GM18505 (cell line): ENCODE data around the gene SATB1.
"Not testable (repeated sequence)": the region's sequence is repeated elsewhere in the genome, so short reads cannot be mapped to it uniquely, and the experiment has no call there.

Experiments used
- ATAC-seq: cut with Tn5 transposase; IDR thresholded peaks from one replicate; pipeline ENCODE4 v1.9.1; 2021; ENCODE audit not compliant: unreplicated experiment
- POLR2A ChIP-seq: IDR thresholded peaks from 4 replicates; pipeline ENCODE4 v1.6.1; 2011; ENCODE audit warnings: borderline replicate concordance; ENCODE audit not compliant: insufficient read depth, insufficient read length; ENCODE audit errors: extremely low read depth

Gene SATB1

DNA sequence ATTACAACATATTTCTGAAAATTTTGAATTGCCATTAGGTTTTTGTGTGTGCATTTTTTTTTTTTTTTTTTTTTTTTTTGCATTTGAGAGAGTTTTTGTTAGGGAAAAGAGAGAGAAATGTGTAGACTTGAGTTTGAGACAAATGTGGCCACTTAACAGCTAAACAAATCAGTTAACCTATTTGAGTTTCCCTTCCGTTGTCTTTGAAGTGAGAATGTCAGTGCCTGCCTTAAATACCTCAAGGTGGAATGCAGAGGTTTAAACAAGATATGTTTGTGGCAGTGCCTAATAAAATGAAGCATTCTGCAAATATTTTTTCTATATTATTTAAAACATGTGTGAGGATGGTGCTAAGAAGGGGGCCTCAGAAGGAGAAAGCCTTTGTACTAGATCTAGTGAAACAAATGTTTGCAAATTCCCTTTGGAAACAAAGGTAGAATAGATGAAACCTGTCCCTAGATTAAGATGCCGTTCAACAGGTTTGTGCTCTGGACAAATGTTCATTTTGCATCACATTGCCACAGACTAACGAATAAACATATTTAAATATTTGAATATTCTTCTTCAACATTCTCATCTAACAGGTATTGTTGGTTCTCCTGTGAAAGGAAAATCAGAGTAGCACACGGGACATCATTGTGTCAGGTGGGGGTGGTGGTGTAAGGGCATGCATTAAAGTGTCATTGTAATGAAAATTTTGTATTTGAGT, 80.7 kb downstream of the SATB1 start:
- TF ChIP-seq POLR2A, result no peak
- no peak for ATAC-seq

DNA sequence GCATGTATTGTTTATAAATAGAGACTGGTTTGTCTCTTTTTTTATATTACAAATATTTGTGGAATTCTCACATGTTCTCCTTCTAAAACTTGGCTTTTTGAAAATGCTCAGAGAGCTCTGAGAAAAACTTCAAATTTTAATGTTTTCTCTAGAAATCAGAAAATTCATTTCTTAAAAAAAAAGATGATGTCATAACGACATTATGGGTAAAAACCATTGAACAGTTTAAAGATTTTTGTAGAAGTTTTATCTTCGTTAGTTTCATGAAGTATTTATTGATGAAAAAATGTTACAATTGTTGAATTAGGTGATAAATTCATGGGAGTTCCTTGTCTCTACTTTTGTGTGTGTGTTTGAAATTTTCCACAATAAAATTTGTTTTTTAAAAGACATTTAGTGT, 81.3 kb downstream of the SATB1 start:
- no peak for TF ChIP-seq POLR2A

DNA sequence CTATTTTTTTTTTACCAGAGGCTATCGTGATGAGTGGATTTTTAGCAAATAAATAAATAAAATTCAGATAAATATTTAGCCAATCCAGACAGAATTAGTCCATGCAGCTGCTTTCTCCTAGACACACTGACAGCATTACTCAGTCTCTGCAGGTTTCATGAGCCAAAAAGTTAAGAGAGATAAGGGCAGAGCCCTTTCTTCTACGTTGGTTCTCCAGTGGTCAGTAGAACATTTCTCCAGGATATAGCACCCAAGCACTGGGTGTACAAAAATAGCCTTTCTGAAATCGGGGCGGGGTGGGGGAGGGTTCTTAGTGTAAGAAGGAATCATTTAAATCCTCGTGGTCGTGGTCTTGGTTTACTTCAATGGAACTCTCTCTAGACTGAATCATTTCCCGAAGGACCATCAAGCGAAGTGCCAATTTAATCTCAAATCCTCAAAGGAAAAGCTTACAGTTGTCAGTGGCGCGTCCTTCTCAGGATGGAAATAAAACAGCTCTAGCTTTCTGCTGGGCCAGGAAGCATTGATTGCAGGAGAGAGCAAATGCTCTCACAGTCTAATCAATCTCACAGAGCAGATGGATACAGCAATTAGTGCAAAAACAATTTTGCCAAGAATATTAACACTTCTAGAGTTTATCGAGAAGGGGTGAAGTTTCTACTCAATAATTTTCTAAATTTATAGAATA, 86.2 kb downstream of the SATB1 start:
- TF ChIP-seq POLR2A, result no peak
- no peak for ATAC-seq

More for the DNA sequence above, 81.3 kb downstream of the SATB1 start:
- no peak for ATAC-seq

DNA sequence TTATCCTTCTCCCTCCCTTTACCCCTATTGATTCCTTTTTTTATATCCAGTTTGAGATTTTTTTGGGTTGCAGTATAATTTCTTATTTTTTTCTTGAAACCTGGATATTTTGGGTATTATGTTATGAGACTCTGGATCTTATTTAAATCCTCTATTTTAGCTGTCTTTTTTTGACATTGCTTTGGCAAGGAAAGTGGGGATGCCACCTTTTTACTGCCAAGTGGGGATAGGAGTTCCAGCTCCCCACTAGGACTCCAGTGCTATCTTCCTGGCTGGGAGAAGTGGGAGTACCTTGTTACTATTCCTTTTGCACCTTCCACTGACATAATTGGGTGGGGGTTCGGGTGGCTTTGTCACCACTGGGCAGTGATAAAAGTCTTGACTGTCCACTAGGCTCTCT, 87.9 kb downstream of the SATB1 start:
- no peak for ATAC-seq

DNA sequence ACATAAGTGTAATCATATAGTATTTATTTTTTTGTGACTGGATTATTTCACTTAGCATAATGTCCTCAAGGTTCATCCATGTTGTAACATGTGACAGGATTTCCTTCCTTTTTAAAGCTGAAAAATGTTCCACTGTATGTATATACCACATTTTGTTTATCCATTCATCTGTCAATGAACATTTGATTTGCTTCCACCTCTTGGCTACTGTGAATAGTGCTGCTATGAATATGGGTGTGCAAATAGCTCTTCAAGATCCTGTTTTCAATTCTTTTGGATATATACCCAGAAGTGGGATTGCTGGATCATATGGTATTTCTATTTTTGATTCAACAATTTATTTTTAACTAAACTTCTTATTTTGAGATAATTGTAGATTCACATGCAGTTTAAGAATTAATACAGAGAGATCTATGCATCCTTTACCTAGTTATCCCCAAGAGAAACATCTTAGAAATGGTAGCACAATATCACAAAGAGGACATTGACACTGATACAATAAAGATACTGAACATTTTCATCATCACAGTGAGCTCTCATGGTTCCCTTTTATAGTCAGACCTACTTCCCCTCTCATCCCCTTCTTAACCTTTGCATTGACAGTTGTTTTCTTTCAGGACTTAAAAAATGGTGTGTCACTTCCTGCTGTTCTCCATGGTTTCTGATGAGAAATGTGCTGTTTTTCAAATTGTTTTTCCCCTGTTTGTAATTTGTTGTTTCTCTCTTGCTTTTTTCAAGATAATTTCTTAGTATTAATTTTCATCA, 90.1 kb downstream of the SATB1 start:
- no peak for ATAC-seq
- no peak for TF ChIP-seq POLR2A

More for the DNA sequence above, 87.9 kb downstream of the SATB1 start:
- TF ChIP-seq POLR2A, result no peak

DNA sequence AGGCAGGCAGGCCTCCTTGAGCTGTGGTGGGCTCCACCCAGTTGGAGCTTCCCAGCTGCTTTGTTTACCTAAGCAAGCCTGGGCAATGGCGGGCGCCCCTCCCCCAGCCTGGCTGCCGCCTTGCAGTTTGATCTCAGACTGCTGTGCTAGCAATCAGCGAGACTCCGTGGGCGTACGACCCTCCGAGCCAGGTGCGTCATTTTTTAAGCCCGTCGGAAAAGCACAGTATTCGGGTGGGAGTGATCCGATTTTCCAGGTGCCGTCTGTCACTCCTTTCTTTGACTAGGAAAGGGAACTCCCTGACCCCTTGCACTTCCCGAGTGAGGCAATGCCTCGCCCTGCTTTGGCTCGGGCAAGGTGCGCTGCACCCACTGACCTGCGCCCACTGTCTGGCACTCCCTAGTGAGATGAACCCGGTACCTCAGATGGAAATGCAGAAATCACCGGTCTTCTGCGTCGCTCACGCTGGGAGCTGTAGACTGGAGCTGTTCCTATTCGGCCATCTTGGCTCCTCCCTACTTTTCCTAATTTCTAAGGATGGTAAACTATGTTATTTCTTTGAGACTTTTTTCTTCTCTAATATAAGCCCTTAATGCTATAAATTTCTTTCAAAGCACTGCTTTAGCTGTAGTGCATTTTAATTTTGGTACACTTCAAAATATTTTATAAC, 94.2 kb downstream of the SATB1 start:
- not testable (repeated sequence) for ATAC-seq

DNA sequence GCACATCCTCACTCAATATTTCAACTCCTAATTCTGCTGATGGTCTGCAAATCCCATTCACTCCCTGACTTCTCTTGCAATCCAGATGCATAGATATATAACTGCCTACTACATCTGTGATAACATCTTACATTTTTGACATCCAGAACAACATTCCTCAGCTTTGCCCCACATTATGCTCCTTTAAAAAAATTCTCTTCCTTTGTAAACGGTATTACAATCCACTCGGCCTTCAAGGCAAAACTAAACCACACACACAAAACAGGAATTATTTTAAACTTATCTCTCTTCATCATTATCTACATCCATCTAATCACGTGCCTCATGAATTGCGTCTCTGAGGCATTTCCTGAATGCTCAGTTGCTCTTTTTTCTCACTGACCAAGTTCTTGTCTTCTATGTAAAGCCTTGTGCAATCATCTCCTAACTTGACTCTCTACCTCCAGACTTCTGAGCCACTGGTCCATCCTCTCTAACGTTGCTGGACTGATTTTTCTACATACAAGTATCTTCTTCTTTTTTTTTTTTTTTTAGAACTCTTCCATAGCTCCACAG, 117.0 kb downstream of the SATB1 start:
- no peak for ATAC-seq
- no peak for TF ChIP-seq POLR2A

DNA sequence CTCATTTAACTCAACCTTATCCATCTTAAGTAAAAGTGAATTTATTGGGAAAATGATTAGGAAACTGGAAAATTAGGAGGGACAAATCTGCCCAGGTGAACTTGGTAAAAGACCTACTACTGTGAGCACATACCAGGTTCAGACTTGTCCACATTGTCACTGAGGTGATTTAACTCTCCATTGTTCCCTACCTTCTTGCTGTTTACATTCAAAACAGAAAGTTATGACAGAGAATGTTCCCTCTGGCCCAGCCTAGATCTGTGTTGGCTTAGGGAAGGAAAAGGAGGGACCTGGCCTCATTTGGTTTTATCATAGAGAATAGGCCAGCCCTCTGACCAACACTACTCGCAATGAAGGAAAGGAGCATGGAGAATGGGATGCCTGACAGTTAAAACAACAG, 117.6 kb downstream of the SATB1 start:
- ATAC-seq, result no peak
- no peak for TF ChIP-seq POLR2A

DNA sequence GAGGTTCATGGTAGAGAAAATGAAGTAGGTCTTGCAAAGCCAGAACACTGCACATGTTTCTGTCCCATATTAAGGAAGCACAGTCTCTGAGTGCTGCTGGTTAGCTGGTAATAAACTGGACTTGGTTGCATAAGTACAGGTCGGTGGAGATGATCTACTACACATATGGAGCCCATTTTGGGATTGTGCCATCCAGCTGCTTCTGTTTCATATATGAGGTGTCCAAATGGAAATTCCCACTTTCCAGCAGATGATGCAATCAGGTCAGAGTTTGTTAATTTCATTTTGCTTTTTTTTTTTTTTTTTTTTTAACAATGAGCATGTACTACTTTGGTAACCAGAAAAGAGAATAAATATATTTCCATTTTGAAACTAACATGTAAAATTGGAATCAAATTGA, 122.6 kb downstream of the SATB1 start:
- no peak for TF ChIP-seq POLR2A
- no peak for ATAC-seq

DNA sequence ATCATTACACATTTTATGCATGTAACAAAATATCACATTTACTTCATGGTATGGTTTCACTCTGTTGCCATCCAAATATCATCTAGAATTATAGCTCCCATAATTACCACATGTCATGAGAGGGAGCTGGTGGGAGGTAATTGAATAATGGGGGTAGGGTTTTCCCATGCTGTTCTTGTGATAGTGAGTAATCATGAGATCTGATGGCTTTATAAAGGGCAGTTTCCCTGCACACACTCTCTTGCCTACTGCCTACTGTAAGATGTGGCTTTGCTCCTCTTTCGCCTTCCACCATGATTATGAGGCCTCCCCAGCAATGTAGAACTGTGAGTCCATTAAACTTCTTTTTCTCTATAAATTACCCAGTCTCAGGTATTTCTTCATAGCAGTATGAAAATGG, 123.4 kb downstream of the SATB1 start:
- no peak for TF ChIP-seq POLR2A
- ATAC-seq, result no peak

DNA sequence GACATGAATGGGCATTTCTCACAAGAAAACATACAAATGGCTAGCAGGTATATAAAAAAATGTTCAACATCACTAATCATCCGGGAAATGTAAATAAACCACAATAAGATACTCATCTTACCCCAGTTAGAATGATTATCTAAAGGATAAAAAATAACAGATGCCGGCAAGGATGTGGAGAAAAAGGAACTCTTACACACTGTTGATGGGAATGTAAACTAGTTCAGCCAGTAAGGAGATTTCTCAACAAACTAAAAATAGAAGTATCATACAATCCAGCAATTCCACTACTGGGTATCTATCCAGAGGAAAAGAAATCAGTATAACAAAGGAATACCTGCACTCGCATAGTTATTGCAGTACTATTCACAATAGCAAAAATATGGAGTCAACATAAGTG, 124.2 kb downstream of the SATB1 start:
- no peak for ATAC-seq
- TF ChIP-seq POLR2A, result no peak

DNA sequence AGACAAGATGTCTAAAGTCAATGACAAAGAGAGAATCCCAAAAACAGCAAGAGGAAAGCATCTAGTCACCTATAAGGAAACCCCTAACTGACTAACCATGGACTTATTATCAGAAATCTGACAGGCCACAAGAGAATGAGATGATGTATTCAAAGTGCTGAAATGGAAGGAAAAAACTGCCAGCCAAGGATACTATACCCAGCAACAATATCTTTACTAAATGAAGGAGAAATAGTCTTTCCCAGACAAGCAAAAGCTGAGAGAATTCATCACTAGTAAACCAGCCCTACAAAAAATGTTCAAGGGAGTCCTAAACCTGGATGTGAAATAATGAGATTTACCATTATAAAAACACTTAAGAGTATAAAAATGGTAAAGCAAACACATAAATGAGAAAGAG, 128.0 kb downstream of the SATB1 start:
- ATAC-seq, result no peak
- TF ChIP-seq POLR2A, result no peak
